DOHH2 (cell line): ENCODE results near the gene KIF1B.
"Not testable (repeated sequence)": the region's sequence is repeated elsewhere in the genome, so short reads cannot be mapped to it uniquely, and the experiment has no call there.

Experiments
- EZH2phosphoT487 ChIP-seq: fragments of 200-600 bp; sonication (generic); IDR thresholded peaks from 2 replicates; pipeline ENCODE4 v1.6.1; 2017; ENCODE audit warnings: borderline replicate concordance, mild to moderate bottlenecking, antibody characterized with exemption, low read length, moderate library complexity, mixed read lengths
- TF ChIP-seq, protein P1 (sequence below): fragments of 200-600 bp; sonication (generic); IDR thresholded peaks from one replicate; pipeline ENCODE4 v1.5.1; 2014; ENCODE audit warnings: antibody characterized with exemption, mild to moderate bottlenecking, low read depth, low read length; ENCODE audit not compliant: poor library complexity, severe bottlenecking

DNA sequence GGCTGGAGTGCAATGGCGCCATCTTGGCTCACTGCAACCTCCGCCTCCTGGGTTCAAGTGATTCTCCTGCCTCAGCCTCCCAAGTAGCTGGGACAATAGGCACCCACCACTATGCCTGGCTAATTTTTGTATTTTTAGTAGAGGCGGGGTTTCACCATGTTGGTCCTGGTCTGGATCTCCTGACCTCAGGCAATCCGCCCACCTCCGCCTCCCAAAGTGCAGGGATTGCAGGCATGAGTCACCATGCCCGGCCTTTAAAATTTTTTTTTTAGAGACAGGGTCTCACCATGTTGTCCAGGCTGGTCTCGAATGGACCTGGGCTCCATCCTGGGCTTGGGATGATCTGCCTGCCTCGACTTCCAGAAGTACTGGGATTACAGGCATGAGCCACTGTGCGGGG, 49.2 kb downstream of the KIF1B start:
- TF ChIP-seq, protein P1, sequence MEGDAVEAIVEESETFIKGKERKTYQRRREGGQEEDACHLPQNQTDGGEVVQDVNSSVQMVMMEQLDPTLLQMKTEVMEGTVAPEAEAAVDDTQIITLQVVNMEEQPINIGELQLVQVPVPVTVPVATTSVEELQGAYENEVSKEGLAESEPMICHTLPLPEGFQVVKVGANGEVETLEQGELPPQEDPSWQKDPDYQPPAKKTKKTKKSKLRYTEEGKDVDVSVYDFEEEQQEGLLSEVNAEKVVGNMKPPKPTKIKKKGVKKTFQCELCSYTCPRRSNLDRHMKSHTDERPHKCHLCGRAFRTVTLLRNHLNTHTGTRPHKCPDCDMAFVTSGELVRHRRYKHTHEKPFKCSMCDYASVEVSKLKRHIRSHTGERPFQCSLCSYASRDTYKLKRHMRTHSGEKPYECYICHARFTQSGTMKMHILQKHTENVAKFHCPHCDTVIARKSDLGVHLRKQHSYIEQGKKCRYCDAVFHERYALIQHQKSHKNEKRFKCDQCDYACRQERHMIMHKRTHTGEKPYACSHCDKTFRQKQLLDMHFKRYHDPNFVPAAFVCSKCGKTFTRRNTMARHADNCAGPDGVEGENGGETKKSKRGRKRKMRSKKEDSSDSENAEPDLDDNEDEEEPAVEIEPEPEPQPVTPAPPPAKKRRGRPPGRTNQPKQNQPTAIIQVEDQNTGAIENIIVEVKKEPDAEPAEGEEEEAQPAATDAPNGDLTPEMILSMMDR: not testable (repeated sequence)
- TF ChIP-seq EZH2phosphoT487: not testable (repeated sequence)
